ENCODE results near the gene GEMIN7. TPM values are rescaled to one million over a fixed set of nuclear protein-coding genes. Genes with fewer than 3 reads are reported as not detected.

The GEMIN7 gene
- total and polyA plus RNA-seq, 2 of the 13 experiments (the other 11 are each of a cell fraction or from before 2014, with no cell fraction given) = 24.1 to 30.6 TPM

- TF ChIP-seq ZNF770 (CRISPR knock-in tag; IDR thresholded peaks at IDR 0.05) (0 out of 2 replicates have a peak, but pooled peaks have one; percentile 19), NR2F6 (IDR thresholded peaks at IDR 0.05) (no peak), NR2F6 (CRISPR knock-in tag; IDR thresholded peaks at IDR 0.05) (no peak), ARHGAP35 (CRISPR knock-in tag; IDR thresholded peaks at IDR 0.05; ENCODE audit: borderline replicate concordance) (no peak), PCBP2 (optimal IDR thresholded peaks at IDR 0.05; ENCODE audit: low read depth, low read length, poor library complexity, severe bottlenecking) (no peak), HBP1 (CRISPR knock-in tag; IDR thresholded peaks at IDR 0.05; ENCODE audit: low read depth) (no peak), SRSF4 (IDR thresholded peaks at IDR 0.05; ENCODE audit: low read depth, low read length, poor library complexity, severe bottlenecking) (no peak), JUN (CRISPR knock-in tag; IDR thresholded peaks at IDR 0.05) (no peak), ZKSCAN5 (CRISPR knock-in tag; IDR thresholded peaks at IDR 0.05) (no peak), ELK4 (CRISPR knock-in tag; IDR thresholded peaks at IDR 0.05; ENCODE audit: borderline replicate concordance) (no peak), ZXDC (CRISPR knock-in tag; IDR thresholded peaks at IDR 0.05) (no peak), NR2F1 (CRISPR knock-in tag; IDR thresholded peaks at IDR 0.05) (no peak), CBFB (CRISPR knock-in tag; IDR thresholded peaks at IDR 0.05) (no peak), KMT2A (CRISPR knock-in tag; IDR thresholded peaks at IDR 0.05) (peak; percentile 58; the same call in 1 of the 2 replicates), GATA4 (IDR thresholded peaks at IDR 0.05; ENCODE audit: borderline replicate concordance, low read depth) (peak; percentile 20; the same call in 1 of the 2 replicates), ZNF101 (CRISPR knock-in tag; IDR thresholded peaks at IDR 0.05; ENCODE audit: borderline replicate concordance, low read depth) (no peak), ZNF12 (CRISPR knock-in tag; IDR thresholded peaks at IDR 0.05) (no peak), PRDM4 (CRISPR knock-in tag; IDR thresholded peaks at IDR 0.05; ENCODE audit: borderline replicate concordance) (0 out of 2 replicates have a peak, but pooled peaks have one; percentile 34)
These were observed 39.8 kb upstream of the GEMIN7 start, which contains the start of gene CLASRP (continued) for GRCh38 chr19:45038931-45039893.
